Endothelial cell of umbilical vein (primary cell): ENCODE data around the gene CNOT6L. TPM values are rescaled to one million over a fixed set of nuclear protein-coding genes. Genes with fewer than 3 reads are reported as not detected.

Experiments
- BruUV-seq: library from RNA; stranded (reverse); fragments of 400-500 nt; replicated peaks from 2 replicates; lab custom pipeline; 2021; lab: Mats Ljungman, UMichigan
- CTCF ChIA-PET: fragments of 300-600, 350-600 bp; sonication (Branson Sonifier 250); formaldehyde crosslinking; loops from one replicate; lab custom pipeline; 2021; ENCODE audit warnings: antibody characterized with exemption, inconsistent platforms; lab: Charles Lee
- POLR2A ChIA-PET: fragments of 300-600, 350-600 bp; sonication (Branson Sonifier 250); formaldehyde crosslinking; loops from one replicate; lab custom pipeline; 2021; ENCODE audit warnings: antibody characterized with exemption, inconsistent platforms; lab: Charles Lee
- DNase-seq: peaks from one replicate; pipeline ENCODE4 v3.0.0-alpha.2; 2011; ENCODE audit warnings: low read depth, low spot score
- FAIRE-seq: peaks from 2 replicates; lab custom pipeline; 2011; peaks lifted over from hg19 to GRCh38; lab: Jason Lieb, UNC
- H2AFZ ChIP-seq: 2 replicates; pipeline ENCODE4 v1.6.0; 2012; ENCODE audit warnings: low read depth, low read length, control low read depth, inconsistent platforms
- H3K27ac ChIP-seq: 2 replicates; pipeline ENCODE4 v1.5.1; 2011; ENCODE audit warnings: low read depth, mild to moderate bottlenecking, control low read depth, low read length, moderate library complexity; ENCODE audit not compliant: insufficient read depth
- H3K27me3 ChIP-seq, 2 experiments: 2 replicates each; pipeline versions ENCODE4 v1.6.0 to v1.6.1; 2011; ENCODE audit warnings: low read length in 2 of 2, mixed read lengths in 1 of 2; ENCODE audit not compliant: control insufficient read depth in 2 of 2, insufficient read depth in 2 of 2
- H3K36me3 ChIP-seq, 2 experiments: 2 replicates in 1 of 2; 3 replicates in 1 of 2; pipeline ENCODE4 v1.5.1; 2011; ENCODE audit warnings: low read length in 2 of 2, mild to moderate bottlenecking in 1 of 2, moderate library complexity in 1 of 2; ENCODE audit not compliant: control insufficient read depth in 2 of 2, insufficient read depth in 2 of 2; ENCODE audit errors: extremely low read depth in 1 of 2
- H3K4me1 ChIP-seq: 3 replicates; pipeline ENCODE4 v1.5.1; 2011; ENCODE audit warnings: mild to moderate bottlenecking, low read length; ENCODE audit not compliant: control insufficient read depth, insufficient read depth; ENCODE audit errors: extremely low read depth
- H3K4me2 ChIP-seq: 2 replicates; pipeline ENCODE4 v1.6.1; 2011; ENCODE audit warnings: low read length, control low read depth, mixed read lengths; ENCODE audit not compliant: insufficient read depth
- H3K4me3 ChIP-seq, 3 experiments: fragments of 200-600 bp in 1 of 3; sonication (generic), shearing (Covaris generic) in 1 of 3; replicated peaks in 1 of 3; 2 replicates each; pipeline ENCODE4 v1.5.1; 2011 to 2016; ENCODE audit warnings: control low read depth in 3 of 3, low read length in 3 of 3, mild to moderate bottlenecking in 2 of 3, inconsistent platforms in 1 of 3, low read depth in 1 of 3, moderate library complexity in 1 of 3; ENCODE audit not compliant: insufficient read depth in 1 of 3
- H3K79me2 ChIP-seq: 2 replicates; pipeline ENCODE4 v1.6.0; 2012; ENCODE audit warnings: low read length, inconsistent platforms; ENCODE audit not compliant: control insufficient read depth, insufficient read depth
- H3K9ac ChIP-seq: replicated peaks from 2 replicates; pipeline ENCODE3; 2011; ENCODE audit warnings: low read length, control low read depth; ENCODE audit not compliant: insufficient read depth; ENCODE audit errors: extremely low read depth
- H3K9me1 ChIP-seq: replicated peaks from 3 replicates; pipeline ENCODE4 v1.6.0; 2011; ENCODE audit warnings: mild to moderate bottlenecking, low read length; ENCODE audit not compliant: control insufficient read depth, insufficient read depth; ENCODE audit errors: extremely low read depth
- H3K9me3 ChIP-seq: replicated peaks from 2 replicates; pipeline ENCODE4 v1.5.1; 2012; ENCODE audit warnings: low read length, inconsistent platforms; ENCODE audit not compliant: control insufficient read depth, insufficient read depth
- H4K20me1 ChIP-seq: replicated peaks from 2 replicates; pipeline ENCODE3; 2011; ENCODE audit warnings: mild to moderate bottlenecking, low read length; ENCODE audit not compliant: control insufficient read depth, insufficient read depth; ENCODE audit errors: extremely low read depth
- EZH2 ChIP-seq: IDR thresholded peaks from 2 replicates; pipeline ENCODE4 v1.6.1; 2012; ENCODE audit warnings: borderline replicate concordance, low read depth, mild to moderate bottlenecking, moderate library complexity, low read length, inconsistent platforms; ENCODE audit not compliant: severe bottlenecking
- FOS ChIP-seq: IDR thresholded peaks from 2 replicates; pipeline ENCODE4 v1.6.1; 2011; ENCODE audit warnings: mild to moderate bottlenecking, low read length, moderate library complexity, borderline replicate concordance; ENCODE audit not compliant: insufficient read depth
- GATA2 ChIP-seq: IDR thresholded peaks from 2 replicates; pipeline ENCODE4 v1.7.0; 2011; ENCODE audit warnings: low read depth, mild to moderate bottlenecking, moderate library complexity, mixed read lengths, low read length; ENCODE audit not compliant: insufficient read length, insufficient read depth
- JUN ChIP-seq: IDR thresholded peaks from 2 replicates; pipeline ENCODE4 v1.6.1; 2011; ENCODE audit warnings: borderline replicate concordance, low read depth; ENCODE audit not compliant: insufficient read length, insufficient read depth
- MYC ChIP-seq: IDR thresholded peaks from one replicate; pipeline ENCODE4 v1.6.1; 2011; ENCODE audit warnings: mild to moderate bottlenecking, low read depth, low read length
- POLR2A ChIP-seq: IDR thresholded peaks from 2 replicates; pipeline ENCODE4 v1.6.1; 2012; ENCODE audit warnings: low read depth, mild to moderate bottlenecking, control low read depth, low read length
- POLR2AphosphoS5 ChIP-seq: IDR thresholded peaks from 2 replicates; pipeline ENCODE4 v1.6.1; 2012; ENCODE audit warnings: low read depth, mild to moderate bottlenecking, control low read depth, low read length, moderate library complexity; ENCODE audit not compliant: insufficient read depth
- dilution Hi-C: fragments of 300-500 bp; cut with MboI; formaldehyde crosslinking; loops from one replicate; pipeline ENCODE4 v1.15.0; 2019; ENCODE audit warnings: low sequenced_read_pairs; ENCODE audit not compliant: extremely low pct_ligation_motif_present
- intact Hi-C: fragments of 100-400 bp; cut with micrococcal nuclease; formaldehyde crosslinking; loops from one replicate; pipeline ENCODE4 v1.10.0; 2022
- polyA plus RNA-seq, 4 experiments: library from polyadenylated mRNA; depleted of rRNA in 3 of 4; stranded (reverse) in 3 of 4; unstranded in 1 of 4; fragments of >200 nt; gene quantifications; 2 replicates each; pipeline versions ENCODE4 v1.2.1 to v1.2.3, GENCODE V29; 2011 to 2012; ENCODE audit warnings: missing spikeins in 1 of 4
- total RNA-seq: library from RNA; stranded (reverse); gene quantifications from 2 replicates; pipeline ENCODE4 v1.2.3, GENCODE V29; 2021
- TF ChIP-seq, protein P1 (sequence below): IDR thresholded peaks from 2 replicates; pipeline ENCODE4 v1.6.1; 2011; ENCODE audit not compliant: insufficient read depth, insufficient read length
- TF ChIP-seq, protein P2 (sequence below), 2 donors: IDR thresholded peaks; 1 replicate in 1 of 2; 2 replicates in 1 of 2; pipeline ENCODE4 v1.5.1; 2011; ENCODE audit warnings: low read length in 2 of 2, mild to moderate bottlenecking in 2 of 2, moderate library complexity in 2 of 2, control low read depth in 1 of 2, inconsistent platforms in 1 of 2, low read depth in 1 of 2; ENCODE audit not compliant: insufficient read depth in 1 of 2; ENCODE audit errors: extremely low read depth in 1 of 2

Gene CNOT6L
- total and polyA plus RNA-seq, 2 donors (not counting 3 experiments of a cell fraction or from before 2014, with no cell fraction given): 8.5 to 60.7 TPM

DNA sequence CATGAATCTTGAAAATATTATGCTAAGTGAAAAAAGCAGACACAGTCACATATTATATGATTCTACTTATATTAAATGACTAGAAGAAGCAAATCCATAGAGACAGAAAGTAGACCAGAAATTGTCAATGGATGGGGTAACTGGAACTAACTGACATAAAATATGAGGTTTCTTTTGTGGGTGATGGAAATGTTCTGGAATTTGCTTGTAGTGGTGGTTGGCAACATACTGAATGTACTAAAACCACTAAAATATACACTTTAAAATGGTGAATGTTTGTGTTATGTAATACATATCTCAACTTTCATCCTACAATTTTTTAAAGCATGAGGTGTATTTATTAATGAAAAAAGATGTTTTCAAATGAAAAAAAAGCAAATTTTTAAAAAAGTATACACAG, 14.7 kb downstream of the CNOT6L start:
- BruUV-seq: no TSS peak
- Histone ChIP-seq H3K36me3 (no peaks in the 10 kb centered on the region), H3K4me1 (peaks cover 20% of the 10 kb centered on the region), H2AFZ (no peak overlapping the region), H3K79me2 (peaks cover 89% of the 10 kb centered on the region), H3K9me1 (no peaks in the 10 kb centered on the region), H3K27me3 (no peaks in the 10 kb centered on the region), H3K4me2 (no peak overlapping the region), H3K9me3 (no peaks in the 10 kb centered on the region), H3K4me3 (no peak overlapping the region), H4K20me1 (peaks cover 6% of the 10 kb centered on the region), H3K27ac (no peak overlapping the region), H3K9ac (no peak overlapping the region)
- FAIRE-seq: no peak
- ChIA-PET CTCF (no interaction called here), POLR2A (no interaction called here)
- intact Hi-C loops: no loop called here
- DNase-seq: no peak
- TF ChIP-seq, protein P1, sequence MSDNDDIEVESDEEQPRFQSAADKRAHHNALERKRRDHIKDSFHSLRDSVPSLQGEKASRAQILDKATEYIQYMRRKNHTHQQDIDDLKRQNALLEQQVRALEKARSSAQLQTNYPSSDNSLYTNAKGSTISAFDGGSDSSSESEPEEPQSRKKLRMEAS: no peak
- TF ChIP-seq FOS: no peak
- TF ChIP-seq EZH2: no peak
- TF ChIP-seq POLR2A: no peak
- no peak for TF ChIP-seq POLR2AphosphoS5
- TF ChIP-seq, protein P2, sequence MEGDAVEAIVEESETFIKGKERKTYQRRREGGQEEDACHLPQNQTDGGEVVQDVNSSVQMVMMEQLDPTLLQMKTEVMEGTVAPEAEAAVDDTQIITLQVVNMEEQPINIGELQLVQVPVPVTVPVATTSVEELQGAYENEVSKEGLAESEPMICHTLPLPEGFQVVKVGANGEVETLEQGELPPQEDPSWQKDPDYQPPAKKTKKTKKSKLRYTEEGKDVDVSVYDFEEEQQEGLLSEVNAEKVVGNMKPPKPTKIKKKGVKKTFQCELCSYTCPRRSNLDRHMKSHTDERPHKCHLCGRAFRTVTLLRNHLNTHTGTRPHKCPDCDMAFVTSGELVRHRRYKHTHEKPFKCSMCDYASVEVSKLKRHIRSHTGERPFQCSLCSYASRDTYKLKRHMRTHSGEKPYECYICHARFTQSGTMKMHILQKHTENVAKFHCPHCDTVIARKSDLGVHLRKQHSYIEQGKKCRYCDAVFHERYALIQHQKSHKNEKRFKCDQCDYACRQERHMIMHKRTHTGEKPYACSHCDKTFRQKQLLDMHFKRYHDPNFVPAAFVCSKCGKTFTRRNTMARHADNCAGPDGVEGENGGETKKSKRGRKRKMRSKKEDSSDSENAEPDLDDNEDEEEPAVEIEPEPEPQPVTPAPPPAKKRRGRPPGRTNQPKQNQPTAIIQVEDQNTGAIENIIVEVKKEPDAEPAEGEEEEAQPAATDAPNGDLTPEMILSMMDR (IDR thresholded peaks at IDR 0.05; ENCODE audit: extremely low read depth in 1 of 2, insufficient read depth in 1 of 2, low read depth in 1 of 2, low read length in 2 of 2): no peak
- TF ChIP-seq GATA2: no peak
- TF ChIP-seq JUN: no peak
- no peak for TF ChIP-seq MYC
- dilution Hi-C loops: no loop called here
